NCI-H510A (cell line): ENCODE measurements around the gene PARD3B.

Experiments
- DNase-seq: peaks from one replicate; lab custom pipeline; 2025; lab: John Stamatoyannopoulos, UW

The PARD3B gene

GRCh38 chr2:204892506-204893255 is 347.4 kb downstream of the PARD3B start:
- DNase-seq = no peak

DNA sequence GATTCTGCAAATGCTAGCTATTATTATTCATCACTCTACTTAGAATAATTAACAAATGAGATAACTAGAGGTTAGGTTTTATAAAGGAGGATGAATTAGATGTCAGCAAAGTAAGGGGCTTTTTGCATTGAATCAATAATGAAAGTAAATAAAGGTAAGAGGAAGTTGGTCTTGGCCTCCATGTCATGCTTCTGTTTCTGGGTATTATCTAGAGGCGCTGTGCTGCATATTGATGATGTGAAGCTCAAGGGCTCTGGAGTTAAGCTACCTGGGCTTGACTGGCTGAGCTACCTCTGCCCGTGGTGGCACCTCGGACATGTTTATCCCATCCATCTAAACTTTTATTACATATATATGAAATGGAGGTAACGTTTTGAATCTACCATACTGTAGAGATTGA is 350.9 kb downstream of the PARD3B start:
- no peak for DNase-seq

DNA sequence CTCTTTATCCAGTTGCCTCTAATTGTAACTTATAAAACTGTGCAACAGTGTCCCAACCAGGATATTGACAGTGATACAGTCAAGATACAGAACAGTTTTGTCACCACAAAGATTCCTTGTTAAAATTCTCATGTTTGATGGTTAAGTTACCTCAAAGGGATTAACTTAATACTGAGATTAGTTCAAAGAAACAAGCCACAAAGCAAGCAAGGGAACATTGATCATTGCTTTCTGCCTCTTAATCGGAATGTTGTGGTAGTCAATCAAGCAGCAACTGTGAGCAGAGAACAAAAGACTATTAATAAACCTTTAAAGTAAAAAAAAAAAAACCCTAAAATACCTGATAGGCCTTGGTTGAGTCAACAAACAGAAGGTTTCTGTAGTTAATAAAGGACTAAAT is 352.3 kb downstream of the PARD3B start:
- no peak for DNase-seq

DNA sequence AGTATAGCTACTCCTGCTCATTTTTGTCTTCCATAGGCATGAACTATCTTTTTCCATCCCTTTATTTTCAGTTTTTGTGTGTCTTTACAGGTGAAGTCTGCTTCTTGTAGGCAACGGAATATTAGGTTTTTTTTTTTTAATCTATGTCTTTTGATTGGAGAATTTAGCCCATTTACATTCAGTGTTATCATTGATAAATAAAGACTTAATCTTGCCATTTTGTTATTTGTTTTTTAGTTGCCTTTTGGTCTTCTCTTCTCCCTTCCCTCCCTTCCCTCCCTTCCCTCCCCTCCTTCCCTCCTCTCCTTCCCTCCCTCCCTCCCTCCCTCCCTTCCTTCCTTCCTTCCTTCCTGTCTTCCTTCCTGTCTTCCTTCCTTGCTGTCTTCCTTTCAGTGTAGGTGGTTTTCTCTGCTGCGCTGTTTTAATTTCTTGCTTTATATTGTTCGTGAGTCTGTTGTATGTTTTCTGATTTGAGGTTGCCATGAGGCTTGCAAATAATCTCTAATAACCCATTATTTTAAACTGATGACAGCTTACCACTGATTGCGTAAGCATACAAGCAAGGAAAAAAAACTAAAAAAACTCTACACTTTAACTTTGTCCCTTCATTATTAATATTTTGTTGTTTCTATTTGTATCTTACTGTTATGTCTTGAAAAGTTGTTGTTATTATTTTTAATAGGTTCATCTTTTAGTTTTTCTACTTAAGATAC is 353.8 kb downstream of the PARD3B start:
- no peak for DNase-seq

GRCh38 chr2:204899983-204900382 is 354.7 kb downstream of the PARD3B start:
- DNase-seq = no peak

DNA sequence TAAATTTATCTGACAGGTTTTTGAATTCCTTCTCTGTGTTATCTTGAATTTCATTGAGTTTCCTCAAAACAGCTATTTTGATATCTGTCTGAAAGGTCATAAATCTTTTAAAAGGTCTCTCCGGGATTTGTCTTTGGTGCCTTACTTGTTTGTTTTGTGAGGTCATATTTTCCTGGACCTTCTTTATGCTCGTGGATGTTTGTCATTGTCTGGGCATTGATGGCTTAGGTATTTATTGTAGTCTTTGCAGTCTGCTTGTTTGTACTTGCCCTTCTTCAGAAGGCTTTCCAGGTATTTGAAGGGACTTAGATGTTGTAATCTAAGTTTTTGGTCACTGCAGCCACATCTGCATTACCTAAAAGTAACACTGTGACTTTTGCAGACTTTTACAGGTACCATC is 355.2 kb downstream of the PARD3B start:
- peak; percentile 21 for DNase-seq

DNA sequence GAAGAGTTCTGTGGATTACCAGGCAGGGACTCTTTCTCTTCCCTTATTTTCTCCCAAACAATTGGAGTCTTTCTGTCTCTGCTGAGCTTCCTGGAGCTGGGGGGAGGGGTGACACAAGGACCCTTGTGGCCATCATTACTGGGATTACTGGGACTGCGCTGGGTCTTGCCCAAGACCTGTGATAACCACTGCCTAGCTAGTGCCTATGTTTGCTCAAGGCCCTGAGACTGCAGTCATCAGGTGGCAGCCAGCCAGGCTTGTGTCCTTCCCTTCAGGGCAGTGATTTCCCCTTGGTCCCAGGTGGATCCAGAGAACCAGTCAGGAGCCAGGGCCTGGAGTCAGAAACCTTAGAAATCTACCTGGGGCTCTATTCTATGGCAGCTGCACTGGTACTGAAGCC is 355.6 kb downstream of the PARD3B start:
- peak; percentile 54 for DNase-seq

DNA sequence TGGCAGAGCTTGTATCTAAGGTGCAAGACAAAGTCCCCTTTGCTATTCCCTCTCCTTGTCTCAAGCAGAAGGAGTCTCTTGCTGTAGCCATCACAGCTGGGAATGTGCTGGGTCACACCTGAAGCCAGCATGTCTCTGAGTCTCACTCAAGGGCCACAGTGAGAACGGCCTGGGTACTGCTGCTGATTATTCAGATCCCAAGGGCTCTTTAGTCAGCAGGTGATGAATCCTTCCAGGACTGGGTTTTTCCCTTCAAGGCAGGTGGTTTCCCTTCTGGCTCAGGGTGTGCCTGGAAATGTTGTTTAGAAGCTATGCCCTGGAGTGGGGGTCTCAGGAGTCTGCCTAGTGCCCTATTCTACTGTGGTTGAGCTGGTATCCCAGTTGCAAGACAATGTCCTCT is 356.3 kb downstream of the PARD3B start:
- no peak for DNase-seq

DNA sequence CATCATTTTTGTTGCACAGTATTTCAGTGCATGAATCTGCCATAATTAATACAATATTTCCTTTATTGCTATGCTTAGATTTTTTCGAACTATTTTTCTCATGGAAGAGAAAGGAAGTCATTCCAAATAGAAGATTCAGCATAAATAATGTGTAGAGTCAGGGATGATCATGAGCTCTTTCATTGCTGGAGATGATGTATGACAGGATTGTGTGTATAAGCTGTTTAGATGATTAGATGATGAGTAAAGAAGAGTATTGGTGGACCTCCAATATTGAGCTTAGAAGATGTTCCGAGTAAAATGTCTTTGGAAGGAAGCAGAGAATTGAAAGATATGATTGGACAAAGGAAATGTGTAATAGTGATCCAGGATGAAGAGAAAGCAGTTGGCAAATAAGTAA is 364.5 kb downstream of the PARD3B start:
- no peak for DNase-seq

DNA sequence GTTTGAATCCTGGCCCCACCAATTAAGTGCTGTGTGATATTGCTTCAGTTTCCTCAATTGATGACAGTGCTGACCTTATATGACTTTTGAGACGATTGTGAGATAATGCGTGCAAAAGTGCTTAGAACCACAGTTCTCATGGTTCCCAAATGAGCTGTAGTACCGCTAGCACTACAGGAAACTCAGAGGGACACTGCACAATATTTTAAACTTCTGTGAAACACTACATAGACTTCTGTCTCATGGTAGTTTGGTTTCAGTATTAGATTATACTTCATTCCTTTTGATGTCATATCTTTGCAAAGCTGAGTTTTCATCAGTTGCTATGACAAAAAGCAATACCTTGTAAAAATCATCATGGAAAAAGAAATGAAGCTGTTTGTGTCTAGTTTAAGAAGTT is 368.0 kb downstream of the PARD3B start:
- no peak for DNase-seq

DNA sequence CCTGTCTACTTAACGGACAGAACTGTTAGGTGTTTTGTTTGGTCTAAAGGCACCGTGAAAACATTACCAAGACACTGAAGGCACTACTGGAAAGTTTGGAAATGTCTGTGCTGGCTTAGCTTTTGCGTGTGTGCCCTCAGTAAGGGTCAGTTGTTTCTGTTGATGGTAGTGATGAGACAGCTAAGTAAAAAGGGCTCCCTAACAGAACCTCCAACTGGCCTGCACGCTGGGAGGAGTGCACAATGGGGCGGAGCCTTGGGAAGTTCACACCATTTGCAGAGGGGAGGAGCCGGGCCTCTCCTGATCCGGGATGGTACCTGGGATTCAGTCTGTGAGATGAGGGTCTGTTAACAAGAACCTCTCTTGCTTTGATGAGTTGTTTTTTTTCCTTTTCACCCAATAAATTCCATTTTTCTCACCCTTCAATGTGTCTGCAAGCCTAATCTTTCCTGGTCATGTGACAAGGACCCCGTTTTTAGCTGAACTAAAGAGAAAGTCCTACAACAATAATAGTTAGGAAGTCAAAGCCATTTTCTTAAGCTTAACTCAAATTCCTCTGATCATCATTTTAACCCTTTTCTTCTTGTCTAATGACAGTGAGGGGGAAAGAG is 368.7 kb downstream of the PARD3B start:
- DNase-seq = no peak

GRCh38 chr2:204914708-204915107 is 369.4 kb downstream of the PARD3B start:
- DNase-seq = no peak

GRCh38 chr2:204917089-204917701 is 371.9 kb downstream of the PARD3B start:
- no peak for DNase-seq

DNA sequence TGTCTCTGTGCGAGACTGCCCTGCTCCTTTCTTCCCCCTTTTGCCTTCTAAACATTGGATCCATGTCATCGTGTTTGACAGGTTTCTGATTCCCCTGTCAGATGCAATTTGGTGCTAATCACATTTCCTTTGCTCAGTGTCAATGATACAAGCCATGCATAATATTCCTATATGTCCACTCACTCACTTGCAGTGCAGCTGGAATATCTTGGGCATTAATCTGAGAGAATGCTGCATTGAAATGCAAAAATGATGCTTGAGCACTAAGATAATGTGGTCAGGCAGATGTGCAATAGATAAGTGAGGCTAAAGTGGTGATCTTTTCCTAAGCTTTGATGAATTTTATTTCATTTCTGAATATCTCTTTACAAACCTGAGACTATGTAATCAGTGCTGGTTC is 375.5 kb downstream of the PARD3B start:
- no peak for DNase-seq

DNA sequence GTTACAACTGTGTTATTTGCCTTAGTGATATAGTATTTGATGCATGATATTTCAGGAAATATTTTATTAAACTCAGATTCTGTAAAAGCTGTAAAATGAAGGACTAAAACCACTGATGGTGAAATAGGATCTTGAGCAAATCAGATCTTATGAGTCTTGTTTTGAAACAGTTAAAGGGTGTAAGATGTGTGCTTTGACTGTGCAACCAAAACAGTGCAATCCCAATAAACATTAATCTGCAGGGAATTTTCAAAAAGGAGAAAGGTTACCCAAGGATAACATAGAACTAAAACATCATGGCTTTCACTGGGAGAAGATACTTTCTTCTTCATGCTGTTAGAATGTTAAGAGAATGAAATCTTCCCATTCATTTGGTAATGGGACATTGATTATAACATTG is 378.7 kb downstream of the PARD3B start:
- no peak for DNase-seq

- DNase-seq = no peak
These were observed 386.3 kb downstream of the PARD3B start for GRCh38 chr2:204931562-204931961.

DNA sequence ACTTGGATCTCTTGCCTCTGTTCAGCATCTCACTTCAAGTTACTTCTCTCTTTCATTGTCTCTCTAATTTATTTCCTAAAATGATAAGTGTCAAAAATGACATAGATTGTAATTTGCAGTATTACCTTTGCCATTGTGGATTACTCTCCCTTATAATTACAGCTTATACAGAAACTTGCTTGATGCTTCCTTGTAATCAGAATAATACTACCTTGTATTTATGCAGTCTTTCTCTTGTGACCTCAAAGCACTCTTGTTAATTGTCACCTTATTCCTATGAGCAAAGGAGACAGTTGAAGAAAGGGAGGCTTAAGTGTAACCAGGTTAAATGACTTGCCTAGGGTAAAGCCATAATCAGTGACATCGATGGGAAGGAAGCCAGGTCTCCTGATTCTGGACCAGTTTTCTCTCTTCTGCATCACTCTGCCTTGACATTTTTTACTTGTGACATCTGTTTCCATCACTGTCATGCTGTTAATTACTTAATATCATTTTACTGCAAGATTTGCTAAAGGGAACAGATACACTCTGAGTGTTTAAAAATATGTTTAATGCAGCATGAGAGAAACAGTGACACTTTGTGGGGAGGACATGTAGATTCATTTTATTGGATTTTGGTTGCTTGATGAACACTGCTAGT is 388.6 kb downstream of the PARD3B start:
- DNase-seq = no peak

GRCh38 chr2:204944927-204945326 is 399.7 kb downstream of the PARD3B start:
- no peak for DNase-seq

DNA sequence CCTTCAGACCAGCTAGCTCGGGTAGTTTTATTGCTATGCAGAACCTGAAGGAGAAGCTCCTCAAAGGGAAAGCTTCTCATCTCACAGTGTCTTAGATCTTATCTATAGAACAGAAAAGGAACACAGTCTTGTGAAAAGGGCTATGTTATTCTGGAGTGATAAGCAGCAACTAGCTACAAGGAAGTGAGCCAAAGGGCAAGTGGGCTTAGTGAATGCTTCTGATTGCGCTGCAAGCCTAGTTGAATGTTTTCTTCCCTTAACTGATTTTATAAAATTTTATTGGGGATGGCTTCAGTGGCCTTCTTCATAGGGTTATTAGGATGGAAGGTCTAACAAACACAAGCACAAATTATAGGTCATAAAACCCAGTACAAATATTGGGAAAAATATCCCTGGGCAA is 400.1 kb downstream of the PARD3B start:
- no peak for DNase-seq

- DNase-seq = no peak
These were observed 401.6 kb downstream of the PARD3B start for GRCh38 chr2:204946892-204947291.

- no peak for DNase-seq
These were observed 402.1 kb downstream of the PARD3B start for GRCh38 chr2:204947405-204947804.

- no peak for DNase-seq
These were observed 402.9 kb downstream of the PARD3B start for GRCh38 chr2:204948024-204948763.
